ENCODE results near the gene ADGRL1.

- TF ChIP-seq, protein P1, sequence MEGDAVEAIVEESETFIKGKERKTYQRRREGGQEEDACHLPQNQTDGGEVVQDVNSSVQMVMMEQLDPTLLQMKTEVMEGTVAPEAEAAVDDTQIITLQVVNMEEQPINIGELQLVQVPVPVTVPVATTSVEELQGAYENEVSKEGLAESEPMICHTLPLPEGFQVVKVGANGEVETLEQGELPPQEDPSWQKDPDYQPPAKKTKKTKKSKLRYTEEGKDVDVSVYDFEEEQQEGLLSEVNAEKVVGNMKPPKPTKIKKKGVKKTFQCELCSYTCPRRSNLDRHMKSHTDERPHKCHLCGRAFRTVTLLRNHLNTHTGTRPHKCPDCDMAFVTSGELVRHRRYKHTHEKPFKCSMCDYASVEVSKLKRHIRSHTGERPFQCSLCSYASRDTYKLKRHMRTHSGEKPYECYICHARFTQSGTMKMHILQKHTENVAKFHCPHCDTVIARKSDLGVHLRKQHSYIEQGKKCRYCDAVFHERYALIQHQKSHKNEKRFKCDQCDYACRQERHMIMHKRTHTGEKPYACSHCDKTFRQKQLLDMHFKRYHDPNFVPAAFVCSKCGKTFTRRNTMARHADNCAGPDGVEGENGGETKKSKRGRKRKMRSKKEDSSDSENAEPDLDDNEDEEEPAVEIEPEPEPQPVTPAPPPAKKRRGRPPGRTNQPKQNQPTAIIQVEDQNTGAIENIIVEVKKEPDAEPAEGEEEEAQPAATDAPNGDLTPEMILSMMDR (IDR thresholded peaks at IDR 0.05) = no peak
- TF ChIP-seq POLR2A (IDR thresholded peaks at IDR 0.05) = no peak
These were observed 24.1 kb downstream of the ADGRL1 start for GRCh38 chr19:14181906-14182305.
